ENCODE results near the gene ACBD6.

The ACBD6 gene

GRCh38 chr1:180392020-180392419, 110.4 kb downstream of the ACBD6 start:
- Mint-ChIP-seq H3K4me3 (no peak overlapping the region), H3K9me3 (peaks cover 33% of the 10 kb centered on the region), H3K27ac (no peak overlapping the region), H3K36me3 (ENCODE audit: low read depth) (peaks cover 78% of the 10 kb centered on the region), H3K27me3 (no peaks in the 10 kb centered on the region), H3K4me1 (ENCODE audit: low read depth) (peaks cover 10% of the 10 kb centered on the region)
- DNase-seq: no peak

- Mint-ChIP-seq H3K4me1 (ENCODE audit: low read depth) (peaks cover 20% of the 10 kb centered on the region), H3K36me3 (ENCODE audit: low read depth) (peaks cover 75% of the 10 kb centered on the region), H3K27me3 (no peaks in the 10 kb centered on the region), H3K4me3 (no peak overlapping the region), H3K27ac (peak overlapping the region; percentile 66), H3K9me3 (peaks cover 55% of the 10 kb centered on the region)
- no peak for DNase-seq
These were observed 115.0 kb downstream of the ACBD6 start for GRCh38 chr1:180387413-180387812.

- no peak for DNase-seq
- H3K9me3 Mint-ChIP-seq: peaks cover 57% of the 10 kb centered on the region
- peaks cover 77% of the 10 kb centered on the region for H3K36me3 Mint-ChIP-seq (ENCODE audit: low read depth)
- peak overlapping the region; percentile 66 for H3K27ac Mint-ChIP-seq
- no peak overlapping the region for H3K4me3 Mint-ChIP-seq
- no peaks in the 10 kb centered on the region for H3K27me3 Mint-ChIP-seq
- H3K4me1 Mint-ChIP-seq (ENCODE audit: low read depth): peaks cover 24% of the 10 kb centered on the region
These were observed 115.5 kb downstream of the ACBD6 start for GRCh38 chr1:180386745-180387367.

- no peak overlapping the region for H3K27ac Mint-ChIP-seq
- H3K36me3 Mint-ChIP-seq (ENCODE audit: low read depth): peaks cover 77% of the 10 kb centered on the region
- H3K27me3 Mint-ChIP-seq: no peaks in the 10 kb centered on the region
- H3K4me3 Mint-ChIP-seq: no peak overlapping the region
- no peak for DNase-seq
- peaks cover 38% of the 10 kb centered on the region for H3K4me1 Mint-ChIP-seq (ENCODE audit: low read depth)
- peaks cover 60% of the 10 kb centered on the region for H3K9me3 Mint-ChIP-seq
These were observed 117.2 kb downstream of the ACBD6 start for GRCh38 chr1:180385144-180385543.

GRCh38 chr1:180384286-180385005, 117.9 kb downstream of the ACBD6 start:
- Mint-ChIP-seq H3K4me3 (no peak overlapping the region), H3K4me1 (ENCODE audit: low read depth) (peaks cover 42% of the 10 kb centered on the region), H3K27me3 (no peaks in the 10 kb centered on the region), H3K9me3 (peaks cover 66% of the 10 kb centered on the region), H3K27ac (no peak overlapping the region), H3K36me3 (ENCODE audit: low read depth) (peaks cover 84% of the 10 kb centered on the region)
- no peak for DNase-seq

- Mint-ChIP-seq H3K27ac (no peak overlapping the region), H3K4me3 (no peak overlapping the region), H3K9me3 (peaks cover 74% of the 10 kb centered on the region), H3K36me3 (ENCODE audit: low read depth) (peaks cover 90% of the 10 kb centered on the region), H3K27me3 (no peaks in the 10 kb centered on the region), H3K4me1 (ENCODE audit: low read depth) (peaks cover 44% of the 10 kb centered on the region)
- DNase-seq: no peak
These were observed 119.9 kb downstream of the ACBD6 start for GRCh38 chr1:180382326-180383115.

- H3K36me3 Mint-ChIP-seq (ENCODE audit: low read depth): peaks cover 89% of the 10 kb centered on the region
- no peak for DNase-seq
- H3K27me3 Mint-ChIP-seq: no peaks in the 10 kb centered on the region
- H3K4me1 Mint-ChIP-seq (ENCODE audit: low read depth): peaks cover 32% of the 10 kb centered on the region
- H3K27ac Mint-ChIP-seq: no peak overlapping the region
- peaks cover 71% of the 10 kb centered on the region for H3K9me3 Mint-ChIP-seq
- H3K4me3 Mint-ChIP-seq: no peak overlapping the region
These were observed 121.2 kb downstream of the ACBD6 start for GRCh38 chr1:180381184-180381580.

GRCh38 chr1:180380259-180381183, 121.9 kb downstream of the ACBD6 start:
- no peak for DNase-seq
- Mint-ChIP-seq H3K27me3 (no peaks in the 10 kb centered on the region), H3K4me1 (ENCODE audit: low read depth) (peaks cover 32% of the 10 kb centered on the region), H3K27ac (peak overlapping the region; percentile 68), H3K4me3 (no peak overlapping the region), H3K36me3 (ENCODE audit: low read depth) (peaks cover 89% of the 10 kb centered on the region), H3K9me3 (peaks cover 70% of the 10 kb centered on the region)

GRCh38 chr1:180376800-180377199, 125.6 kb downstream of the ACBD6 start:
- H3K4me3 Mint-ChIP-seq: no peak overlapping the region
- peaks cover 62% of the 10 kb centered on the region for H3K36me3 Mint-ChIP-seq (ENCODE audit: low read depth)
- H3K27ac Mint-ChIP-seq: no peak overlapping the region
- H3K4me1 Mint-ChIP-seq (ENCODE audit: low read depth): peaks cover 27% of the 10 kb centered on the region
- no peak for DNase-seq
- H3K9me3 Mint-ChIP-seq: peaks cover 38% of the 10 kb centered on the region
- no peaks in the 10 kb centered on the region for H3K27me3 Mint-ChIP-seq

- Mint-ChIP-seq H3K27me3 (no peaks in the 10 kb centered on the region), H3K9me3 (peaks cover 37% of the 10 kb centered on the region), H3K36me3 (ENCODE audit: low read depth) (peaks cover 62% of the 10 kb centered on the region), H3K4me3 (no peak overlapping the region), H3K4me1 (ENCODE audit: low read depth) (peaks cover 29% of the 10 kb centered on the region), H3K27ac (no peak overlapping the region)
- DNase-seq: no peak
These were observed 126.1 kb downstream of the ACBD6 start for GRCh38 chr1:180376253-180376652.

- peaks cover 46% of the 10 kb centered on the region for H3K36me3 Mint-ChIP-seq (ENCODE audit: low read depth)
- H3K27ac Mint-ChIP-seq: no peak overlapping the region
- no peak overlapping the region for H3K4me3 Mint-ChIP-seq
- peaks cover 11% of the 10 kb centered on the region for H3K9me3 Mint-ChIP-seq
- no peaks in the 10 kb centered on the region for H3K27me3 Mint-ChIP-seq
- peaks cover 16% of the 10 kb centered on the region for H3K4me1 Mint-ChIP-seq (ENCODE audit: low read depth)
- no peak for DNase-seq
These were observed 129.6 kb downstream of the ACBD6 start for GRCh38 chr1:180372728-180373127.

GRCh38 chr1:180370597-180370996, 131.8 kb downstream of the ACBD6 start:
- H3K4me3 Mint-ChIP-seq: no peak overlapping the region
- no peak overlapping the region for H3K27ac Mint-ChIP-seq
- peaks cover 19% of the 10 kb centered on the region for H3K4me1 Mint-ChIP-seq (ENCODE audit: low read depth)
- H3K27me3 Mint-ChIP-seq: no peaks in the 10 kb centered on the region
- no peak for DNase-seq
- no peaks in the 10 kb centered on the region for H3K9me3 Mint-ChIP-seq
- H3K36me3 Mint-ChIP-seq (ENCODE audit: low read depth): peaks cover 32% of the 10 kb centered on the region

GRCh38 chr1:180370188-180370587, 132.2 kb downstream of the ACBD6 start:
- Mint-ChIP-seq H3K9me3 (no peaks in the 10 kb centered on the region), H3K27ac (no peak overlapping the region), H3K4me3 (no peak overlapping the region), H3K4me1 (ENCODE audit: low read depth) (peaks cover 19% of the 10 kb centered on the region), H3K36me3 (ENCODE audit: low read depth) (peaks cover 28% of the 10 kb centered on the region), H3K27me3 (no peaks in the 10 kb centered on the region)
- DNase-seq: no peak

GRCh38 chr1:180369061-180369460, 133.3 kb downstream of the ACBD6 start:
- Mint-ChIP-seq H3K9me3 (no peaks in the 10 kb centered on the region), H3K4me3 (no peak overlapping the region), H3K27ac (no peak overlapping the region), H3K36me3 (ENCODE audit: low read depth) (peaks cover 25% of the 10 kb centered on the region), H3K4me1 (ENCODE audit: low read depth) (peaks cover 19% of the 10 kb centered on the region), H3K27me3 (no peaks in the 10 kb centered on the region)
- DNase-seq: no peak

Data from activated T-cell treated with anti-CD3 and anti-CD28 coated beads, Interleukin-2, amount 50 U/mL, for 24 hours (primary cell).